GM12878 (cell line): ENCODE data around the gene SRRM5. TPM values are rescaled to one million over a fixed set of nuclear protein-coding genes. Genes with fewer than 3 reads are reported as not detected.

Experiments used
- CBX3 ChIP-seq: fragments of 200-600 bp; sonication (generic); IDR thresholded peaks from 2 replicates; pipeline ENCODE4 v1.6.1; 2016; ENCODE audit warnings: low read depth, borderline replicate concordance
- EGR1 ChIP-seq, 2 experiments: IDR thresholded peaks; 1 replicate in 1 of 2; 2 replicates in 1 of 2; pipeline ENCODE4 v1.6.1; 2011 to 2012; ENCODE audit warnings: low read depth in 2 of 2, low read length in 2 of 2, borderline replicate concordance in 1 of 2, mild to moderate bottlenecking in 1 of 2, moderate library complexity in 1 of 2
- GATAD2B ChIP-seq: fragments of 450-650 bp; conservative IDR thresholded peaks from 2 replicates; pipeline ENCODE4 v1.6.1; 2017; ENCODE audit warnings: low read depth, mild to moderate bottlenecking, moderate library complexity
- IRF3 ChIP-seq: fragments of 450-650 bp; IDR thresholded peaks from 2 replicates; pipeline ENCODE4 v1.6.1; 2014; ENCODE audit warnings: mild to moderate bottlenecking
- IRF4 ChIP-seq: IDR thresholded peaks from 2 replicates; pipeline ENCODE4 v1.6.1; 2011; ENCODE audit warnings: low read depth, low read length
- MYC ChIP-seq: IDR thresholded peaks from 2 replicates; pipeline ENCODE4 v1.6.1; 2011; ENCODE audit warnings: mild to moderate bottlenecking, low read length, moderate library complexity, inconsistent platforms; ENCODE audit not compliant: insufficient read depth, insufficient replicate concordance, insufficient read length, severe bottlenecking
- NFIC ChIP-seq: IDR thresholded peaks from 2 replicates; pipeline ENCODE4 v1.6.1; 2012; ENCODE audit warnings: low read depth, mild to moderate bottlenecking, inconsistent platforms, low read length, moderate library complexity
- NKRF ChIP-seq: fragments of 450-650 bp; conservative IDR thresholded peaks from 2 replicates; pipeline ENCODE4 v1.6.1; 2017; ENCODE audit warnings: mild to moderate bottlenecking, moderate library complexity
- NRF1 ChIP-seq: conservative IDR thresholded peaks from 2 replicates; pipeline ENCODE4 v1.6.1; 2011; ENCODE audit warnings: mild to moderate bottlenecking, low read depth, low read length, improper control_type of control experiment
- POLR2AphosphoS5 ChIP-seq: IDR thresholded peaks from 2 replicates; pipeline ENCODE4 v1.6.1; 2011; ENCODE audit warnings: mild to moderate bottlenecking, low read length, inconsistent platforms
- POU2F2 ChIP-seq: IDR thresholded peaks from 3 replicates; pipeline ENCODE4 v1.6.1; 2011; ENCODE audit warnings: low read depth, mild to moderate bottlenecking, low read length, borderline replicate concordance
- RAD21 ChIP-seq: IDR thresholded peaks from 2 replicates; pipeline ENCODE4 v1.6.1; 2011; ENCODE audit warnings: mild to moderate bottlenecking, low read depth, low read length, moderate library complexity; ENCODE audit not compliant: insufficient read depth
- RELA ChIP-seq: fragments of 450-650 bp; IDR thresholded peaks from 2 replicates; pipeline ENCODE4 v1.8.0; 2014; ENCODE audit warnings: borderline replicate concordance; ENCODE audit not compliant: partially characterized antibody
- STAT1 ChIP-seq: fragments of 450-650 bp; conservative IDR thresholded peaks from 2 replicates; pipeline ENCODE4 v1.6.1; 2014; ENCODE audit warnings: antibody characterized with exemption, mild to moderate bottlenecking
- TAF1 ChIP-seq: IDR thresholded peaks from 2 replicates; pipeline ENCODE4 v1.6.1; 2011; ENCODE audit warnings: mild to moderate bottlenecking, low read depth, low read length, borderline replicate concordance
- TBL1XR1 ChIP-seq: IDR thresholded peaks from 2 replicates; pipeline ENCODE4 v1.6.1; 2012; ENCODE audit warnings: low read depth, low read length, improper control_type of control experiment
- TCF3 ChIP-seq: IDR thresholded peaks from 2 replicates; pipeline ENCODE4 v1.6.1; 2012; ENCODE audit warnings: low read depth, mild to moderate bottlenecking, low read length, borderline replicate concordance; ENCODE audit not compliant: insufficient read depth
- TCF7 ChIP-seq: IDR thresholded peaks from 2 replicates; pipeline ENCODE4 v1.6.1; 2014; ENCODE audit warnings: antibody characterized with exemption, borderline replicate concordance
- USF1 ChIP-seq: IDR thresholded peaks from 2 replicates; pipeline ENCODE4 v1.6.1; 2011; ENCODE audit warnings: borderline replicate concordance, low read depth, mild to moderate bottlenecking, moderate library complexity, mixed read lengths, low read length; ENCODE audit not compliant: insufficient read depth; ENCODE audit errors: extremely low read length
- ZBTB40 ChIP-seq: fragments of 450-650 bp; IDR thresholded peaks from 2 replicates; pipeline ENCODE4 v1.6.1; 2016; ENCODE audit warnings: mild to moderate bottlenecking, moderate library complexity, borderline replicate concordance
- ZZZ3 ChIP-seq: IDR thresholded peaks from 2 replicates; pipeline ENCODE4 v1.6.1; 2011; ENCODE audit warnings: low read depth; ENCODE audit not compliant: control insufficient read depth, insufficient read length
- polyA plus RNA-seq, 11 experiments: library from polyadenylated mRNA; depleted of rRNA in 4 of 11; unstranded in 6 of 11; stranded (reverse) in 5 of 11; fragments of >200 nt; fragmentation: Nextera tagmentation in 4 of 11; fragmentation: Illumina TruSeq in 1 of 11; extraction: Ambion mirVana in 4 of 11; extraction: Trizol in 1 of 11; gene quantifications; 1 replicate in 1 of 11; 2 replicates in 10 of 11; pipeline versions ENCODE4 v1.2.1 to v1.2.3, GENCODE V29; 2011 to 2016; ENCODE audit warnings: inconsistent platforms in 2 of 11, missing spikeins in 2 of 11, low read depth in 1 of 11
- total RNA-seq, 4 experiments: library from RNA; depleted of rRNA in 3 of 4; stranded (reverse); fragments of >200 nt in 3 of 4; fragmentation: Illumina TruSeq in 1 of 4; extraction: Trizol in 1 of 4; gene quantifications; 2 replicates each; pipeline versions ENCODE4 v1.2.1 to v1.2.3, GENCODE V29; 2013 to 2021

Gene SRRM5
- total and polyA plus RNA-seq, 10 of the 15 experiments (the other 5 are each of a cell fraction or from before 2014, with no cell fraction given), result 0.06 to 0.38 (median 0.24) TPM; not detected in 2

GRCh38 chr19:43619262-43620060, 7.6 kb downstream of the SRRM5 start, which contains the start of gene ZNF428 (continued):
- no peak for TF ChIP-seq IRF4
- TF ChIP-seq ZZZ3, result no peak
- no peak for TF ChIP-seq MYC
- TF ChIP-seq POU2F2, result peak; percentile 99
- no peak for TF ChIP-seq ZBTB40
- peak; percentile 70 for TF ChIP-seq POLR2AphosphoS5
- TF ChIP-seq TBL1XR1, result no peak
- TF ChIP-seq USF1, result no peak
- peak; percentile 81; the same call in 1 of the 2 replicates for TF ChIP-seq STAT1
- TF ChIP-seq NRF1, result peak; percentile 77
- TF ChIP-seq NFIC, result no peak
- TF ChIP-seq RELA, result peak; percentile 34
- TF ChIP-seq NKRF, result peak; percentile 58
- 0 out of 2 replicates have a peak, but pooled peaks have one; percentile 17 for TF ChIP-seq TAF1
- 0 out of 2 replicates have a peak, but pooled peaks have one; percentile 33 for TF ChIP-seq TCF3
- TF ChIP-seq TCF7, result no peak
- no peak for TF ChIP-seq RAD21
- peak in 1 of 2 experiments; percentile 2; a peak in 1 of 3 replicates for TF ChIP-seq EGR1 (IDR thresholded peaks at IDR 0.05; ENCODE audit: borderline replicate concordance in 1 of 2, low read depth in 2 of 2, low read length in 2 of 2)
- peak; percentile 91 for TF ChIP-seq GATAD2B
- TF ChIP-seq CBX3, result no peak
- TF ChIP-seq IRF3, result no peak
